Activated CD8-positive, alpha-beta memory T cell treated with anti-CD3 and anti-CD28 coated beads, Interleukin-2, amount 50 U/mL, for 24 hours (primary cell): ENCODE data around the gene RNASE1.
"Not testable (repeated sequence)": the region's sequence is repeated elsewhere in the genome, so short reads cannot be mapped to it uniquely, and the experiment has no call there.

Experiments
- DNase-seq: peaks from one replicate; pipeline ENCODE4 v3.0.0-alpha.2; 2020; ENCODE audit errors: extremely low read depth

Gene RNASE1

DNA sequence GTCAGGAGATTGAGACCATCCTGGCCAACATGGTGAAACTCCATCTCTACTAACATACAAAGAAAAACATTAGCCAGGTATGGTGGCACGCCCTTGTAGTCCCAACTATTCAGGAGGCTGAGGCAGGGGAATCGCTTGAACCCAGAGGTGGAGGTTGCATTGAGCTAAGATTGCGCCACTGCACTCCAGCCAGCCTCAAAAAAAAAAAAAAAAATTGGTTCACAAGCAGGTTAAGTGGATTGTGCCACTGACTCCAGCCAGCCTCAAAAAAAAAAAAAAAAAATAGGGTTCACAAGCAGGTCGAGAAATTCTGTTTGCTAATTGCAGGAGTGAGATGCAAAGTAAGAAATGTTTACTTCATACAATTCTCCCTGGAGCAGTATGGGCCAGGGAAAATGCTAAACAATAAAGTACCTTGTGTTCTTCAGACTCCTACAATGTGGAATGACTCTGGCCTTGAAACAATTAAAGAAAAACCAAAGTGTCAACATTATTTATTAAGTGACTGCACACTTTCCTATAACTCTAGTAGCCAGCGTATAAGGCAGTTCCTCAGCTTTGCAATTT lies 28.3 kb downstream of the RNASE1 start:
- no peak for DNase-seq

DNA sequence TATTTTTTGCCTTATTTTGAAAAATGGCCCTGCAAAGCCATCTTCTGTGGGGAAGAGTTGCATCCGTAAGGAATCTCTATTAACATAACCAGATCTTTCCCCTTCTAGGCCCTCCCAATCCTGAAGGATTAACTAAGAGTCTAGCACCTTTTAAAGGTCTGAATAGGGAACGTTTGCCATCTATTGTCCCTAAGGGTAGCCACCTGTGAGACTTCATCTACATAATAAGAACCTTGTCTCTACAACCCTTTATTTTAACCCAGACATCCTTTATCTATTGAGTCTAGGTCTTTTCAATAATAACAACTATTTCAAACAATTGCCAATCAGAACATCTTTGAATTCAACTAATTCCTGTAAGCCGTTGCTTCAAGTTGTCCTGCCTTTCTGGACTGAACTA lies 30.0 kb downstream of the RNASE1 start:
- no peak for DNase-seq

DNA sequence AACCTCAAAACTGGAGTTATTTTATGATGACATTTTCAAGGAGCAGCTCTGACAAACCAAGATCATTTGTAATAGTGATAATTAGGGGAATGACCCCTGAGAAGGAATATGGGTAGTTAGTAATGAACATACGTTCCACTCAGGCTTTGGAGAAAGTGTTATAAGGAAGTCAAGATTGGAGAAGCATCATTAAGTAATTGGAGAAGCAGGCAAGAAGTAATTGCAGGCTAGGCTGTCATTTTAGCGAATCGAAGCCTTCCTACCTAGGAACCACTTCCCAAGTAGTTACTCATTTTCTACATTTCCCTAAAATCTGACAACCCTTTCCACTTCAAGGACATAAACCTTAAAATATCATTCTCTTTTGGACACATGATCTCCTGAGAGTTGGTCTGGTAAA lies 33.2 kb downstream of the RNASE1 start:
- no peak for DNase-seq

DNA sequence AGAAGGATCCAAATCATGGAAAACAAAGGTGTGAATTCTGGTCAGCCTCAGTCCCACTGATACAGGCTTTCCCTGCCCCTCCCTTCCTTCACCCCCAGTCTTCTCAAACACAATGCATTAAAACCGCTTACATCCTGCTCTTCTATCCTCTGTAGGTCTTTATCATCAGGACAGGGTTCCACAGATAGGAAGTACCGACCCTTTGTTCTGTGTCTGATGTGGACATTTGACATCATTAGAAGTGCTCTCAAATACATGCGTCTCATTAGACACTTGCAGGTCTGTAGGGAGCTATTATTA lies 34.1 kb downstream of the RNASE1 start:
- DNase-seq, result no peak

DNA sequence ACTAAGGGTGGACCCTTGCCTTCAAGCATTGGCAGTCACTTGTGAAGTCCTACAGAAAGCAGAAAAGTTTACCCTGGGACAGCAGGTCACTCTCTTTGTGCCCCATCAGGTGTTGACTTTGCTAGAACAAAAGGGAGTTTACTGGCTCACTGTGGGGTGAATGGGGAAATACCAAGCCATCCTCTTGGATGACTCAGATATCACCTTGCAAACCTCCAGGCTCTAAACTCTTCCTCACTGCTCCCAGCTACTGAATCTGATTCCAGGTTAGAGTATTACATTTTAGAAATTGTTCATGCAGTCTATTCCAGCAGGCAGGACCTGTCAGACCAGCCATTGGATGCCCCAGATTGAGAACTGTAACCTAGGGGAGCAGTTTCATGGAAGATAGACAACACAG lies 41.7 kb downstream of the RNASE1 start:
- DNase-seq, result no peak

DNA sequence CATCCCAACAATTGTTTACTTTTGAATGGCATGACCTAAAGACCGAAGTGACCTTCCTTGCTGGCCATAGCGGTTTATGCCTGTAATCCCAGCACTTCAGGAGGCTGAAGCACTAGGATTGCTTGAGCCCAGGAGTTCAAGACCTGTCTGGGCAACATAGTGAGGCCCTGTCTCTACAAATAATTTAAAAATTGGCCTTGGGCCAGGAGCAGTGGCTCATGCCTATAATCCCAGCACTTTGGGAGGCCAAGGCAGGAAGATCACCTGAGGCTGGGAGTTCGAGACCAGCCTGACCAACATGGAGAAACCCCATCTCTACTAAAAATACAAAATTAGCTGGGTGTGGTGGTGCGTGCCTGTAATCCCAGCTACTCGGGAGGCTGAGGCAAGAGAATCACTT lies 43.2 kb downstream of the RNASE1 start:
- not testable (repeated sequence) for DNase-seq

DNA sequence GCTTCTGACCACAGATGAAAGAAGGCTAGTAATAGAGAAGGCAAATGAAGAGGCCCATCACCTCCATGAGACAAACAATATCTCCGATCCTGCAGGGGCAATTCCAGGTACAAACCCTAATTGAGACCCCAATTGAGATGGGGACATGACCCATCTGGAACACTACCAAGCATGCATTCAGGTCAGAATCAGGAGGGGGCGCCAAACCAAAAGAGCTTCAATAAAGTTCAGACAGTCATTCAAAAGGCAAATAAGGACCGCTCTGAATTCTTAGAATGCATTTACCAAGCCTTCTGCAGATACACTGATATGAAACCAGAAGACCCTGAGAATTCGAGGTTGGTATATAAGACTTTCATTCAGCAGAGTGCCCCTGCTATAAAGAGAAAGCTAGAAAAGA lies 44.7 kb downstream of the RNASE1 start:
- no peak for DNase-seq

DNA sequence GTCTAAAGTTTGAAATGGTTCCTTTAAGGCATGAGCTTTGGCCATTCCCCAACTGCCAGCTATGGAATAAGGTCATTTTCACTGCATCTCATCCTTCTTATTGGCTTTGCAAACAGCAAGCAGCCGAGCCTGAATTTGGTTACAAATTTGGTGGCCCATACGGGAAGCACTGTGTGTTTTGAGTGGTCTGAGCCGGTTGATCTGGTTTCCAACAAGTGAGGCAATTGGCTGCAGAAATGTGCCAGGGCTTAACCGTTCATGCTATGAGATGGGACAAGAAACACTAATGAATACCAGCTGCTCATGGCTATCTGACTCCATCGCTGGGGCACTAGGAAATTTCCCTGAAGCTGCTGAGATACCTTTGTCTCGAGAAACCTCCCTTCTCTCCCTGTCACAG lies 47.6 kb downstream of the RNASE1 start:
- no peak for DNase-seq

DNA sequence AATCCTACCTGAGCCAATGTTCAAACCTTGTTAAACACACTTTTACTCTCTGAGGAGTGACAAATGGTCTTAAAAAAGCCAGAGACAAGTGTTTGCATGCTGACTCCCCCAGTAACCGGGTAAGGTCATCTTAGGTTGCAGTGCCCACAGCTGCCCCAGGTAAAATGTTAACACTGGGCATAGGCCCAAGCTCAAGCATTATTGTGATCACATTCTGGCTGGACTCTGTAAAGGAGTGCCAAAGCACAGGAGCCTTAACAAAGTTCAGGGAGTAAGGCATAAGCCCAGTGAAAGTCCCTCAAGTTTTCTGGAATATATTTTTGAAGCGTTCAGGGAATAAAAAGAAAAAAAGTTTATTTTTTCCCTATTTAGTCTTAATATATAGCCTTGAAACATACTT lies 48.3 kb downstream of the RNASE1 start:
- DNase-seq, result no peak

DNA sequence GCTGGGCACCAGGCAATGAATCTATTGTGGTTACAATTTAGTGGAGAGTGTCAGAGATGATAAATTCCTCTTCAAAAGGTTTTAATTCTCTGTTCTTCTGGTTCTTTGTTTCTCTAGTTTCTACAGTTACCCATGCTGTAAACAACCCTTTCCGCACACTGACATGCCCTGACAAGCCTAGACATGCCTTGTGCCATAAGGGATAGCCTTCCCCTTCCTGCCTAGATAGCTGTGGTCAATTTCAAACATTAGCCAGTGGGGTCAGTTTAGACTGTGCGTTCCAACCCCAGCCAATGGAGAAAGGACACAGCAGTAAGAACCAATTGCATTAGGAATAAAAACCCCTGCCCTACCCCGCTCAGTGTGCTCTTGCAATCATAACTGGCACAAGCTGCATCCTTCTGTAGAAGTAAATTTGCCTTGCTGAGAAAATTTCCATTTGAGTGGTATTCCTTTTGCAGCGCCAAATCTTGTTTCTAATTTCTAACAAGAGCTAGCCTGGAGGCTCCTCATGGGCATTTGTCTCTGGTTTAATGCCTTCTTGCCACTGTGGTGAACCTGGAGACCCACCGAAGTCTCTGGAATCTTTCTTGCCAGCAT lies 50.6 kb downstream of the RNASE1 start:
- DNase-seq, result no peak
